ENCODE results near the gene CRAT. TPM values are rescaled to one million over a fixed set of nuclear protein-coding genes. Genes with fewer than 3 reads are reported as not detected.

CRAT gene
- polyA plus RNA-seq, 1 donor (not counting 4 experiments of a cell fraction or from before 2014, with no cell fraction given): 6.5 TPM

- H3K9ac ChIP-seq (ENCODE audit: control insufficient read depth, extremely low read depth, insufficient read depth, low read length): no peak overlapping the region
- no peak for FAIRE-seq
Measured at GRCh38 chr9:129150672-129151211, 40.1 kb upstream of the CRAT start.

GRCh38 chr9:129150122-129150521 lies 39.5 kb upstream of the CRAT start:
- FAIRE-seq (no peak), DNase-seq (ENCODE audit: low read depth, low spot score) (no peak)
- no peaks in the 10 kb centered on the region for H3K9me3 ChIP-seq (ENCODE audit: control insufficient read depth, low read depth, low read length)
- H3K4me2 ChIP-seq (ENCODE audit: control insufficient read depth, extremely low read depth, insufficient read depth, low read depth, low read length): no peak overlapping the region
- H3K36me3 ChIP-seq (ENCODE audit: control insufficient read depth in 2 of 2, extremely low read depth in 1 of 2, insufficient read depth in 2 of 2, low read length in 2 of 2): peaks cover 16 to 19% of the 10 kb centered on the region in 2 experiments
- dilution Hi-C loops (cut with MboI; ENCODE audit: extremely low pct_ligation_motif_present, low sequenced_read_pairs): loop anchor here (25.0 kb wide), 1 partner anchor 462 kb away; the partner anchor contains the start of gene C9orf50
- H3K9me1 ChIP-seq (ENCODE audit: control insufficient read depth, extremely low read depth, insufficient read depth, low read length): no peaks in the 10 kb centered on the region
- no peaks in the 10 kb centered on the region for H4K20me1 ChIP-seq (ENCODE audit: control insufficient read depth, extremely low read depth, insufficient read depth, low read length)
- no peak overlapping the region for H3K4me3 ChIP-seq (ENCODE audit: control insufficient read depth in 2 of 3, extremely low read depth in 1 of 3, insufficient read depth in 2 of 3, low read depth in 1 of 3, low read length in 3 of 3)
- TF ChIP-seq EZH2 (IDR thresholded peaks at IDR 0.05; ENCODE audit: low read length) (no peak), CTCF (optimal IDR thresholded peaks at IDR 0.05 in 1 of 3, IDR thresholded peaks at IDR 0.05 in 1 of 3, conservative IDR thresholded peaks at IDR 0.05 in 1 of 3; ENCODE audit: extremely low read depth in 1 of 3, insufficient read depth in 2 of 3, low read length in 3 of 3) (no peak)
- no peak overlapping the region for H2AFZ ChIP-seq (ENCODE audit: control insufficient read depth, low read length)
- H3K4me1 ChIP-seq (ENCODE audit: control insufficient read depth, extremely low read depth, insufficient read depth, low read length): no peaks in the 10 kb centered on the region
- no peak overlapping the region for H3K9ac ChIP-seq (ENCODE audit: control insufficient read depth, extremely low read depth, insufficient read depth, low read length)
- no peak overlapping the region for H3K27ac ChIP-seq (ENCODE audit: control insufficient read depth, insufficient read depth, low read length)
- H3K27me3 ChIP-seq (ENCODE audit: control insufficient read depth, extremely low read depth, insufficient read depth, low read length): no peaks in the 10 kb centered on the region
- H3K79me2 ChIP-seq (ENCODE audit: control insufficient read depth, insufficient read depth, low read length): no peaks in the 10 kb centered on the region

More at GRCh38 chr9:129150672-129151211, 40.1 kb upstream of the CRAT start:
- no peak for DNase-seq (ENCODE audit: low read depth, low spot score)
- Histone ChIP-seq H3K27ac (ENCODE audit: control insufficient read depth, insufficient read depth, low read length) (no peak overlapping the region), H3K79me2 (ENCODE audit: control insufficient read depth, insufficient read depth, low read length) (no peaks in the 10 kb centered on the region), H3K36me3 (ENCODE audit: control insufficient read depth in 2 of 2, extremely low read depth in 1 of 2, insufficient read depth in 2 of 2, low read length in 2 of 2) (peaks cover 15 to 18% of the 10 kb centered on the region in 2 experiments), H3K27me3 (ENCODE audit: control insufficient read depth, extremely low read depth, insufficient read depth, low read length) (no peaks in the 10 kb centered on the region), H2AFZ (ENCODE audit: control insufficient read depth, low read length) (no peak overlapping the region), H3K4me3 (ENCODE audit: control insufficient read depth in 2 of 3, extremely low read depth in 1 of 3, insufficient read depth in 2 of 3, low read depth in 1 of 3, low read length in 3 of 3) (no peak overlapping the region), H3K4me2 (ENCODE audit: control insufficient read depth, extremely low read depth, insufficient read depth, low read depth, low read length) (no peak overlapping the region), H3K9me3 (ENCODE audit: control insufficient read depth, low read depth, low read length) (no peaks in the 10 kb centered on the region), H3K9me1 (ENCODE audit: control insufficient read depth, extremely low read depth, insufficient read depth, low read length) (no peaks in the 10 kb centered on the region), H3K4me1 (ENCODE audit: control insufficient read depth, extremely low read depth, insufficient read depth, low read length) (no peaks in the 10 kb centered on the region), H4K20me1 (ENCODE audit: control insufficient read depth, extremely low read depth, insufficient read depth, low read length) (no peaks in the 10 kb centered on the region)
- dilution Hi-C loops (cut with MboI; ENCODE audit: extremely low pct_ligation_motif_present, low sequenced_read_pairs): loop anchor here (25.0 kb wide), 1 partner anchor 462 kb away; the partner anchor contains the start of gene C9orf50
- no peak for TF ChIP-seq EZH2 (IDR thresholded peaks at IDR 0.05; ENCODE audit: low read length)
- TF ChIP-seq CTCF (optimal IDR thresholded peaks at IDR 0.05 in 1 of 3, IDR thresholded peaks at IDR 0.05 in 1 of 3, conservative IDR thresholded peaks at IDR 0.05 in 1 of 3; ENCODE audit: extremely low read depth in 1 of 3, insufficient read depth in 2 of 3, low read length in 3 of 3): no peak

All from keratinocyte (primary cell).